Nucleus accumbens (tissue), 56 donors: ENCODE data around the gene C16orf92.
A peak's percentile ranks its signal among the peaks of the same experiment; 100 is the strongest.

Experiments used
- DNase-seq, 56 donors: peaks; one replicate each; lab custom pipeline; 2025; lab: John Stamatoyannopoulos, UW

Gene C16orf92

GRCh38 chr16:29988346-29989075 lies 34.5 kb upstream of the C16orf92 start:
- no peak for DNase-seq

GRCh38 chr16:29989111-29989858 lies 33.7 kb upstream of the C16orf92 start:
- no peak for DNase-seq

- DNase-seq, result no peak
Measured at GRCh38 chr16:29990034-29990433, 33.0 kb upstream of the C16orf92 start.

GRCh38 chr16:29990883-29991570 lies 32.0 kb upstream of the C16orf92 start:
- no peak for DNase-seq

- no peak for DNase-seq
Measured at GRCh38 chr16:29991571-29991904, 31.5 kb upstream of the C16orf92 start.

- no peak for DNase-seq
Measured at GRCh38 chr16:29992344-29992967, 30.5 kb upstream of the C16orf92 start.

GRCh38 chr16:29993191-29993902 lies 29.7 kb upstream of the C16orf92 start:
- no peak for DNase-seq

- no peak for DNase-seq
Measured at GRCh38 chr16:29993903-29994599, 28.9 kb upstream of the C16orf92 start.

GRCh38 chr16:29994600-29995323 lies 28.2 kb upstream of the C16orf92 start:
- DNase-seq, result peak in 7 of 56 donors; percentile 40 to 72 (median 60)

- DNase-seq, result peak in 54 of 56 donors; percentile 32 to 94 (median 83)
Measured at GRCh38 chr16:29995324-29995910, 27.6 kb upstream of the C16orf92 start, which contains the start of gene HIRIP3. Gene HIRIP3 (minus strand): TSS chr16:29995617. CDS start chr16:29995605, 12 bp downstream.

GRCh38 chr16:29995911-29996765 lies 26.9 kb upstream of the C16orf92 start, which contains the start of gene INO80E:
Gene INO80E (plus strand): TSS chr16:29996241. CDS start chr16:29996311, 70 bp downstream.
- peak; percentile 82 to 100 (median 98) for DNase-seq

GRCh38 chr16:29996766-29997250 lies 26.2 kb upstream of the C16orf92 start:
- no peak for DNase-seq

GRCh38 chr16:29999605-30000004 lies 23.4 kb upstream of the C16orf92 start:
- DNase-seq, result no peak

- DNase-seq, result no peak
Measured at GRCh38 chr16:30000735-30001631, 22.0 kb upstream of the C16orf92 start.

- DNase-seq, result no peak
Measured at GRCh38 chr16:30002614-30003346, 20.2 kb upstream of the C16orf92 start.
